OCI-LY1 (cell line): Measurements from ENCODE around the gene ADAMTSL1.

Experiments
- H2AFZ ChIP-seq: fragments of 200-600 bp; sonication (generic), shearing (Covaris generic); 2 replicates; pipeline ENCODE4 v1.6.0; 2014; ENCODE audit warnings: antibody characterized with exemption, mild to moderate bottlenecking, low read length
- H3F3A ChIP-seq: fragments of 200-600 bp; sonication (generic), shearing (Covaris generic); 2 replicates; pipeline ENCODE4 v1.6.0; 2014; ENCODE audit warnings: mild to moderate bottlenecking, antibody characterized with exemption, low read length, moderate library complexity; ENCODE audit not compliant: insufficient read depth
- H3K27ac ChIP-seq: fragments of 200-600 bp; sonication (generic); 2 replicates; pipeline ENCODE4 v1.5.1; 2014; ENCODE audit warnings: low read length, mixed run types, mild to moderate bottlenecking, low read depth; ENCODE audit not compliant: poor library complexity, severe bottlenecking
- H3K27me3 ChIP-seq: fragments of 200-600 bp; sonication (generic); 2 replicates; pipeline ENCODE4 v1.6.0; 2014; ENCODE audit warnings: antibody characterized with exemption, mild to moderate bottlenecking, low read length, moderate library complexity; ENCODE audit not compliant: insufficient read depth
- H3K36me3 ChIP-seq: fragments of 200-600 bp; sonication (generic); 2 replicates; pipeline ENCODE4 v1.6.1; 2014; ENCODE audit warnings: mild to moderate bottlenecking, antibody characterized with exemption, low read length, moderate library complexity, mixed read lengths; ENCODE audit not compliant: insufficient read depth
- H3K4me1 ChIP-seq: fragments of 200-600 bp; sonication (generic); 2 replicates; pipeline ENCODE4 v1.5.1; 2014; ENCODE audit warnings: mild to moderate bottlenecking, low read length, moderate library complexity; ENCODE audit not compliant: insufficient read depth, severe bottlenecking
- H3K4me2 ChIP-seq: fragments of 200-600 bp; sonication (generic), shearing (Covaris generic); 2 replicates; pipeline ENCODE4 v1.6.1; 2014; ENCODE audit warnings: low read length
- H3K4me3 ChIP-seq: fragments of 200-600 bp; sonication (generic); 2 replicates; pipeline ENCODE4 v1.5.1; 2014; ENCODE audit warnings: low read length, low read depth, mild to moderate bottlenecking, mixed read lengths; ENCODE audit not compliant: poor library complexity, severe bottlenecking
- H3K79me2 ChIP-seq: fragments of 200-600 bp; shearing (Covaris generic); 2 replicates; pipeline ENCODE4 v1.6.1; 2016; ENCODE audit warnings: mixed run types, low read length, mixed read lengths; ENCODE audit not compliant: insufficient read depth
- H3K9ac ChIP-seq: fragments of 200-600 bp; sonication (generic), shearing (Covaris generic); 2 replicates; pipeline ENCODE4 v1.6.1; 2014; ENCODE audit warnings: mild to moderate bottlenecking, low read length, mixed read lengths
- H3K9me2 ChIP-seq: fragments of 200-600 bp; sonication (generic), shearing (Covaris generic); 2 replicates; pipeline ENCODE4 v1.6.1; 2014; ENCODE audit warnings: low read depth, mild to moderate bottlenecking, low read length, mixed read lengths
- H3K9me3 ChIP-seq: fragments of 200-600 bp; shearing (Covaris generic); 2 replicates; pipeline ENCODE4 v1.6.1; 2014; ENCODE audit warnings: low read length, mixed read lengths
- H4K20me1 ChIP-seq: fragments of 200-600 bp; sonication (generic), shearing (Covaris generic); 2 replicates; pipeline ENCODE4 v1.6.0; 2016; ENCODE audit warnings: mild to moderate bottlenecking, low read length; ENCODE audit not compliant: insufficient read depth
- EZH2 ChIP-seq: fragments of 200-600 bp; sonication (generic), shearing (Covaris generic); IDR thresholded peaks from 2 replicates; pipeline ENCODE4 v1.8.0; 2017; ENCODE audit warnings: borderline replicate concordance, mixed run types, mild to moderate bottlenecking, antibody characterized with exemption, low read length, moderate library complexity, mixed read lengths
- TF ChIP-seq, protein P1 (sequence below): fragments of 200-600 bp; sonication (generic), shearing (Covaris generic); IDR thresholded peaks from 2 replicates; pipeline ENCODE4 v1.5.1; 2017; ENCODE audit warnings: mild to moderate bottlenecking, antibody characterized with exemption, low read length, moderate library complexity, mixed read lengths

Gene ADAMTSL1

DNA sequence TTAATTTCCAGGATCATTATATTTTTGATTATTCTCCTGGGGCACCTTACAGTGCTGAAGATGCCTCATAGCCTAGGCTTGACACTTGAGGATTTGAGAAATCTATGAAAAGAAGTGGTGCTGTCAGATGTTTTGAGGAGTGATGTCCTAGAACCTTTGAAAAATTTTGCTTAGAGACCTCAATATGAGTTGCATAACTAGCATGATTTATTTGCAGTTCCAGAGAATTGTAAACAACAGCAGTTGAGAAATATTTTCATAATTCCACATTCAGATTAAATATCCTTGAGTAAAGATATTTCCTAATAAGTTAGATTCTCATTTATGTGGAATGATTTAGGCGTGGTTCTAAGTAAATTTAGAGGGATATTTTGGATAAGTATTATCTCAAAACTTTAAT, 225.8 kb downstream of the ADAMTSL1 start:
- H3K79me2 ChIP-seq: no peaks in the 10 kb centered on the region
- no peaks in the 10 kb centered on the region for H3K9me2 ChIP-seq
- no peak overlapping the region for H3K4me2 ChIP-seq
- H3K4me3 ChIP-seq: no peak overlapping the region
- no peaks in the 10 kb centered on the region for H3K36me3 ChIP-seq
- no peak for TF ChIP-seq EZH2
- no peaks in the 10 kb centered on the region for H4K20me1 ChIP-seq
- H3K27ac ChIP-seq: no peak overlapping the region
- H2AFZ ChIP-seq: no peak overlapping the region
- H3F3A ChIP-seq: no peaks in the 10 kb centered on the region
- H3K9me3 ChIP-seq: no peaks in the 10 kb centered on the region
- H3K9ac ChIP-seq: no peak overlapping the region
- no peaks in the 10 kb centered on the region for H3K4me1 ChIP-seq
- no peaks in the 10 kb centered on the region for H3K27me3 ChIP-seq

DNA sequence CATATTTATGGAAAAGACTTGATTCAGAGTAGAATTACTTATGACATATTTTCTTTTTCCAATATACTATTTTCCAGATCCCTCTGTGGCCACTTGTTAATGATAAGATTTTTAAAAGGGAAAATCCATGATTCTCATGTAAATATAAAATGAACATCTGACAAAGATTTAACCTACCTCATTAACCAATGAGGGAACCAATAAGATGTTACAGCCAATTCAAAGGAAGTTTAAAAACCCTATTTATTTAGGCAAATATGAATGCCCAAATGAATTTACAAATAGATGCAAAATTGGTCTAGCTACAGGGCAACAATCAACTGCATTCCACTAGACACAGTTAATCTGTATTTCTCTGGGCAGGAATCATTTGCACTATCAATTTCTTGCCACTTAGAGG, 226.8 kb downstream of the ADAMTSL1 start:
- H3K9me3 ChIP-seq: no peaks in the 10 kb centered on the region
- no peak overlapping the region for H3K4me3 ChIP-seq
- H3K9me2 ChIP-seq: no peaks in the 10 kb centered on the region
- no peaks in the 10 kb centered on the region for H3F3A ChIP-seq
- no peak overlapping the region for H2AFZ ChIP-seq
- H3K27ac ChIP-seq: no peak overlapping the region
- H3K27me3 ChIP-seq: no peaks in the 10 kb centered on the region
- H4K20me1 ChIP-seq: no peaks in the 10 kb centered on the region
- H3K9ac ChIP-seq: no peak overlapping the region
- TF ChIP-seq EZH2: no peak
- TF ChIP-seq, protein P1, sequence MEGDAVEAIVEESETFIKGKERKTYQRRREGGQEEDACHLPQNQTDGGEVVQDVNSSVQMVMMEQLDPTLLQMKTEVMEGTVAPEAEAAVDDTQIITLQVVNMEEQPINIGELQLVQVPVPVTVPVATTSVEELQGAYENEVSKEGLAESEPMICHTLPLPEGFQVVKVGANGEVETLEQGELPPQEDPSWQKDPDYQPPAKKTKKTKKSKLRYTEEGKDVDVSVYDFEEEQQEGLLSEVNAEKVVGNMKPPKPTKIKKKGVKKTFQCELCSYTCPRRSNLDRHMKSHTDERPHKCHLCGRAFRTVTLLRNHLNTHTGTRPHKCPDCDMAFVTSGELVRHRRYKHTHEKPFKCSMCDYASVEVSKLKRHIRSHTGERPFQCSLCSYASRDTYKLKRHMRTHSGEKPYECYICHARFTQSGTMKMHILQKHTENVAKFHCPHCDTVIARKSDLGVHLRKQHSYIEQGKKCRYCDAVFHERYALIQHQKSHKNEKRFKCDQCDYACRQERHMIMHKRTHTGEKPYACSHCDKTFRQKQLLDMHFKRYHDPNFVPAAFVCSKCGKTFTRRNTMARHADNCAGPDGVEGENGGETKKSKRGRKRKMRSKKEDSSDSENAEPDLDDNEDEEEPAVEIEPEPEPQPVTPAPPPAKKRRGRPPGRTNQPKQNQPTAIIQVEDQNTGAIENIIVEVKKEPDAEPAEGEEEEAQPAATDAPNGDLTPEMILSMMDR: no peak
- no peaks in the 10 kb centered on the region for H3K79me2 ChIP-seq
- no peaks in the 10 kb centered on the region for H3K4me1 ChIP-seq
- no peak overlapping the region for H3K4me2 ChIP-seq
- no peaks in the 10 kb centered on the region for H3K36me3 ChIP-seq

DNA sequence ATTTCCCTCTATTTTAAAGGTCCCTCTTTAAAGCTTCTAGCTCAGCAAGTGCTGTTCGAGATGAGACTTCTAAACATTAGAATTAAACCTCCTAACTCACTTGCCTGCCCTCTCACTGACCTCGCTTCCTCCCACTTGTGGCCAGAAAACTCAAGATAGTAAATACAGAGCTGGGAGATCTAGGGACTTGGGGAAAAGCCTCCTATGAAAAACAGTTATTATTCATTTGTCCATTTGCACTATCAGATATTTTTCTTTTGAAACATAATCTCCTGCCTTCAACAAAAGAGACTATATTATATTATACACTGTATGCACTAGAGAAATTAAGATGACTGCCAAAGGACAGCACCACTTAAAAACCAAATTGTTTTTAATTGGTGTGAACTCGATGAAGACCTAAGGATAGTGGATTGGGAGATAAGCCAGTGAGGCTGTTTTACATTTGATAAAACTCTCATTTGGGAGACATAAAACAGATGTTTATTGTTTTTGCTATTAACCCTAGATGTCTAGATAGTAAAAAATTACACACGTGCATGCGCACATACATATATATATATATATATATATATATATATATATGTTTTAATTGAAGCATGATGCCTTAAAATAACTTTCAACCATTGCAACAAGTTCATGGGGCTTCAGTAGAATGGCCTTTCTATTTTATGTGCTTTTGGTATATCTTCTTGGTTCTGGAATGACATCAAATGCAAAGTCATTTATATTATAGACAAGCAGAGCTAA, 229.4 kb downstream of the ADAMTSL1 start:
- H3K9ac ChIP-seq: no peak overlapping the region
- H3K4me1 ChIP-seq: no peaks in the 10 kb centered on the region
- H3K36me3 ChIP-seq: no peaks in the 10 kb centered on the region
- H3K27me3 ChIP-seq: no peaks in the 10 kb centered on the region
- no peaks in the 10 kb centered on the region for H3K9me2 ChIP-seq
- H3K4me3 ChIP-seq: no peak overlapping the region
- H3F3A ChIP-seq: no peaks in the 10 kb centered on the region
- H3K27ac ChIP-seq: no peak overlapping the region
- H4K20me1 ChIP-seq: no peaks in the 10 kb centered on the region
- no peak for TF ChIP-seq EZH2
- TF ChIP-seq, protein P1: no peak
- H3K4me2 ChIP-seq: no peak overlapping the region
- H3K9me3 ChIP-seq: no peaks in the 10 kb centered on the region
- no peak overlapping the region for H2AFZ ChIP-seq
- H3K79me2 ChIP-seq: no peaks in the 10 kb centered on the region

DNA sequence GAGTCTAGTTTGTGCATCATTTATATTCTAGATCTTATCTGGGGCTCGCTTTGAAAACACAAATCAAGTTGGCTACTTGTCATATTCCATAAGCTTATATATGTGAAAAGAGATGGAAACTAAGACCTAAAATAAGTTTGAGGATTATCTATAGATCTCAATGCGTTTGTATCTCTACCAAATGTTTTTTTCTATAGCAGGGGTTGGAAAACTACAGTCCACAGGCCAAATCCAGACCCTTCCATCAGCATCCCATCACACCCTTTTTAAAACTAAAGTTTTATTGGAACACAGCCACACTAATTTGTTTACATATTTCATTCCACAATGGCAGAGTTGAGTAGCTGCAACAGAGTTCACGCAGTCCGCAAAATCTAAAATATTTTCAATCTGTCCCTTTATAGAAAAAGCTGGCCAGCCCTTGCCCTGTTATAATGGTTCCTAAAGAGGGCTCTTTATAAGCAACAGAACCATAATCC, 230.0 kb downstream of the ADAMTSL1 start:
- no peak for TF ChIP-seq EZH2
- TF ChIP-seq, protein P1: no peak
- H3F3A ChIP-seq: no peaks in the 10 kb centered on the region

More for the DNA sequence above, 230.0 kb downstream of the ADAMTSL1 start:
- Histone ChIP-seq H3K4me1 (no peaks in the 10 kb centered on the region), H3K27me3 (no peaks in the 10 kb centered on the region), H3K79me2 (no peaks in the 10 kb centered on the region), H3K4me3 (no peak overlapping the region), H3K4me2 (no peak overlapping the region), H3K9me2 (no peaks in the 10 kb centered on the region), H3K9me3 (no peaks in the 10 kb centered on the region), H3K27ac (no peak overlapping the region), H3K36me3 (no peaks in the 10 kb centered on the region), H4K20me1 (no peaks in the 10 kb centered on the region), H3K9ac (no peak overlapping the region), H2AFZ (no peak overlapping the region)
